KBM-7 (cell line): Measurements from ENCODE around the gene ACCS.
A peak's percentile ranks its signal among the peaks of the same experiment; 100 is the strongest.

Source experiments
- DNase-seq: peaks from one replicate; pipeline ENCODE4 v3.0.0-alpha.2; 2015
- in situ Hi-C: fragments of 300-500 bp; cut with MboI; formaldehyde crosslinking; loops from 2 replicates; pipeline ENCODE4 v1.14.3; 2020; ENCODE audit warnings: low sequenced_read_pairs, low pct_unique_long_range_greater_than_20kb, mixed read lengths

The ACCS gene

DNA sequence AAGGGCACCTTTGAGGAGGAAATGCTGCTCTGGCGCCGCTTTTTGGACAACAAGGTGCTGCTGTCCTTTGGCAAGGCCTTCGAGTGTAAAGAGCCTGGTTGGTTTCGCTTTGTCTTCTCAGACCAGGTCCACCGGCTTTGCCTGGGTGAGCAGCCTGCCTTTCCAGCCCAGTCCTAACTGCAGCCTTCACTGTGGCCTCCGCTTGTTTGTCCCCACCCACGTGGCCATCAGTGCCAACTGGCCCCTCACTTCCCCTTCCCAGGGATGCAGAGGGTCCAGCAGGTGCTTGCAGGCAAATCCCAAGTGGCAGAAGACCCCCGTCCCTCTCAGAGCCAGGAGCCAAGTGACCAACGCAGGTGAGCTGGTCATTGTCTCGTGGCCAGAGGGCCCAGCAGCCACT lies 17.4 kb downstream of the ACCS start:
- in situ Hi-C loops: no loop called here

DNA sequence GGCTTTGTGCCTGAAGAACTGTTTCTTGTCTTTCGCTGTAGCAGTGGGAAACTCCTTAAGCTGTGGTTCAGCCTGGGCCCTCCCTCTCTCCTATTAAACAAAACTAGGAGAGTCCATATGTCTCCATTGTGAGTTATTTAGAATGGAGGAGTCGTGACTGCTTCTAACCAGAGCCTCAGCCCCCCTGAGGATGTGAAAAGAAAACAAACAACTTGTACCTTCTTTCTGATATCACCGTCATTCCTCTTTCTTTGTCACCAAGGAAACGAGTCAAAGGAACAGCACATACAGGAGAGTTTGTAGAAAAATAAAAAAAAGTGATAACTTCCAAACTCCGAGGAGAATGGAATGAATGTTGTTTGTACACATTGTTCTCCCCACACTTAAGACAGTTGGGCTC lies 17.8 kb downstream of the ACCS start:
- DNase-seq: no peak
- in situ Hi-C loops: no loop called here

More for the DNA sequence above, 17.4 kb downstream of the ACCS start:
- no peak for DNase-seq

DNA sequence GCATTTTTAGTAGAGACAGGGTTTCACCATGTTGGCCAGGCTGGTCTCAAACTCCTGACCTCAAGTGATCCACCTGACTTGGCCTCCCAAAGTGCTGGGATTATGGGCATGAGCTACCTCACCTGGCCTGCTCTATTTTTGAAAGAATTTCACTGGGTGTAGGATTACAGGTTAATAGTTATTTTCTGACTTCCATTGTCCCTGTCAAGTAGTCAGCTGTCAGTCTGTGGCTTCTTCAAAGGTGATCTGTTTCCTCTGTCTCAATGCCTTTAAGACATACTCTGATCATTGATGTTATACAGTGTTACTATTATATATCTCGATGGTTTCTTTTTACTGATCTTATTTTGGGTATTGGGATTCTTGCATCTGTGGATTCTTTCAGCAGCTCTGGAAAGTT lies 19.3 kb downstream of the ACCS start:
- in situ Hi-C loops: no loop called here

DNA sequence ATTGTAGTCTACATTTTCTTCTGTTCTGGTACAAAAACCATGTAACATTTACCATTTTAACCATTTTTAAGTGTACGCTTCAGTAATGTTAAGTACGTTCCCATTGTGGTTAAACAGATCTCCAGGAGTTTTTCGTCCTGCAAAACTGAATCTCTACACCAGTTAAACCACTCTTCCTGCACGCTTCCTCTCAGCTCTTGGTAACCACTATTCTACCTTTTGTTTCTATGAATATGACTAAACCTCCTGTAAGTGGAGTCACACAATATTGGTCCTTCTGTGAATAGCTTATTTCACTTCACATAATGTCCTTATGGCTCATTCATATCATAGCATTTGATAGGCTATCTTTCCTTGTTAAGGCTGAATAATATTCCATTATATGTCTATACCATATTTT lies 22.3 kb downstream of the ACCS start:
- in situ Hi-C loops: no loop called here
- DNase-seq: no peak

More for the DNA sequence above, 19.3 kb downstream of the ACCS start:
- no peak for DNase-seq

DNA sequence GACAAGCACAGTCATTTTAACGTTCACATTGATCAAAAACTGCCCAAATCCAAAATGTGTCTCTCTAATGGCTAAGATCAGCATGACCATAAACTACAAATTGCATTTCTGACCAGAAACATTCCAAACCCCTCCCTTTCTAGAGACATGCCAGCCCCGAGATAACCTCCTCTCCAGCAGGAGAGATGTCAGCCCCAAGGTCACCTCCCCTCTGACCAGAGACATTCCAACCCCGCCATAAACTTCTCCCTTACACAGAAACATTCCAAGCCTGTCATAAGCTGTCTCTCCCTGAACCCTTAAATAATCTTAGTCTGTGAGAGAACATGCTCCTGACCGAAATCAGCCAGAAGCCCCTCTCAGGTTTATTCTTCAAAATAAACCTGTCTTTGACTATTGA lies 22.8 kb downstream of the ACCS start:
- in situ Hi-C loops: no loop called here

DNA sequence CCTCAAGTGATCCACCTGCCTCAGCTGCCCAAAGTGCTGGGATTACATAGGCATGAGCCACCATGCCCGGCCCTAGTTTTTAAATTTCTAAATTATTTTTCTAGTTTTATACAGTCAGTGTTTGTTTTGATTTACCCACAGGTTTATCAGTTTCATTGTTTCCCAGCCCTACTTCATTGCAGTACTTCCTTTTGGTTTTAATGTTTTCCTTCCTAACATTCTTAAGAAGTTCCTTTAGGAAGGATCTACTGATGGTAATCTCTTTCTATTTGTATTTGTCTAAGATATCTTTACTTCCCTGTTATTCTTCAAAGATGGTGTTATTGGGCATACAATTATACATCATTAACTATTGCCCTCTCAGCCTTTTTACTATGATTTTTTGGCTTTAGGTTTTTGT lies 24.5 kb downstream of the ACCS start:
- in situ Hi-C loops: no loop called here
- no peak for DNase-seq

More for the DNA sequence above, 22.8 kb downstream of the ACCS start:
- no peak for DNase-seq

DNA sequence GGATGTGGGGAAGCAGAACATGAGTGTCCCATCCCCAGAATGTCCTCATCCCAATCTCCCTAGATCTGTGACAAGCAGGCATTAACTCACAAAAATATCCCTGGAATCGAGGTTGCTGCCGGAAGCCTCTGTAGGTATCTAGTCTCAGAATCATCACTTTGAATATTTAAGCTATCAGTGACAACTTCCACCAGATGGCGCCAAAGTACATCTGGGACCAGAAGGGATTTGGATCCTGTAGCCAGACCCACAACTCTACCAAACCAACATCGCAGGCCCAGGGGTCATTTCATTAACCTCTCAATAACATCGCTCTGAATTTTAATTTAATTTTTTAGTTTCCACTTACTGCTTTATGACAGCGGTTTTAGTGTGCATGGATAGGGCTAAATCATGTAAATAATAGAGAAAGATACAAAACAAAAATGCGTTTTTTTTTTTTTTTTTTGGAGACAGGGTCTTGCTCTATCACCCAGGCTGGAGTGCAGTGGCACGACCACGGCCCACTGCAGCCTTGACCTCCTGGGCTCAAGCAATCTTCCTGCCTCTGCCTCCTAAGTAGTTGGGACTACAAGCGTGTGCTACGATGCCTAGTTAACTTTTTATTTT lies 28.3 kb downstream of the ACCS start:
- DNase-seq: peak; percentile 67
- in situ Hi-C loops: no loop called here

DNA sequence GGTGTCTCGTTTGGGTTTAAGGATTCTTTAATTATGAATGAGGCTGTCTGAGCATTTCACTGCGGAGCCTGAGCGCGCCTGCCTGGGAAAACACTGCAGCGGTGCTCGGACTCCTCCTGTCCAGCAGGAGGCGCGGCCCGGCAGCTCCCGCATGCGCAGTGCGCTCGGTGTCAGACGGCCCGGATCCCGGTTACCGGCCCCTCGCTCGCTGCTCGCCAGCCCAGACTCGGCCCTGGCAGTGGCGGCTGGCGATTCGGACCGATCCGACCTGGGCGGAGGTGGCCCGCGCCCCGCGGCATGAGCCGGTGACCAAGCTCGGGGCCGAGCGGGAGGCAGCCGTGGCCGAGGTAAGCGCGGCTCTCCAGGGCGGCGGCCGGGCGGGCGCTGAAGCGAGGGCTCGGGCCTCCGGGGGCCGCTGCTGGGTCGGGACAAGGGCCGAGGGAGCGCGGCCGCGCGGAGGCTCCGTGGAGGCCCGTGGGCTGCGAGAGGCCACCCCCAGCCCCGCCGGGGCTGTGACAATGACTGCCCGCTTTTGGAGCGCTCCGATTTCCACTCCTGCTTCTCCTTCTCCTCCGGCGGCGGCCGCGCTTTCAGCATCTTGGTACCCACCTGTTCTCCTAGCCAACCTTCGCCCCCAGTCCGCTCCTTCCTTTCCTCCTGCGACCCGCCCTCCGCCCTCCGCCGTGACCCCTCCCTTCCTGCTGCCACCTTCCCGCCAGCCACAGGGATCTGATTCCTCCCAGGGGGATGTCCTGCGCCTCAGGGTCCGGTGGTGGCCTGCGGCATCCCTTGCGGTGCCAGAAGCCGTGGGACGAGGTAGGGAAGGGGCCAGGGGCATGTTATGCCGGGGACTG lies 29.7 kb downstream of the ACCS start, which contains the start of gene EXT2:
EXT2 (plus strand) TSS at position 173 of the 854 bp plus-strand sequence. CDS start 12,035 bp downstream, outside the sequence.
- in situ Hi-C loops: no loop called here
- DNase-seq: peak; percentile 79

DNA sequence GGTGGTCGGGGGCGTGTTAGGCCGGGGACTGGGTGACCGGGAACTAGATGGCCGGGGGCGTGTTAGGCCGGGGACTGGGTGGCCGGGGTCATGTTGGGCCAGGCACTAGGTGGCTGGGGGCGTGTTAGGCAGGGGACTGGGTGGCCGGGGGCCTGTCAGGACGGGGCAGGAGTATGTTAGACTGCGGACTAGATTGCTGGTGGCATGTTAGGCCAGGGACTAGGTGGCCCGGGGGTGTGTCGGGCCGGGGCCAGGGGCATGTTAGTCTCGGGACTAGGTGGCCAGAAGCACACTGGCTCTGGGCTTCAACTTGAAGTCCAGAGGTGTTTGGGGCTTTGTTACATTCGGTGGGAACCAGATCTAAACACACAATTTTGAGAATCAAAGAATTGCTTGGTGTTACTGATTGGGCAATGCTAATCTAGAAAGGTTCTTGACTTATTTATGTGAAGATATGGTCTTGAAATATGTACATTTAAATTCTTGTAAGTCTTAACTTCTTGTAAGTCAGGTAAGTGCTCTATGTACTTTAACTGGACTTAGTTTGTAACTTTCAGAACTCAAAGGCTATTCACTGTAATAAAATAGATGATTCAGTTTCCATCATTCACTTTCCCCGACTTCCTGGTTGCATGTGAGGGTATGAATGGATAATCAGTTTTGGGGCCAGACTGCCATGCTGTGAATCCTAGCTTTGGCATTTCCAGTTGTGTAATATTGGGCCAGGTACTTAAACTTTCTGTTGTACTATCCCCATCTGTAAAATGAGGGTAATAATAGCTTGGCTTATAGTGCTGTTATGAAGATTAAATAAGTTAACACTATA lies 30.5 kb downstream of the ACCS start:
- in situ Hi-C loops: no loop called here
- DNase-seq: peak; percentile 17

DNA sequence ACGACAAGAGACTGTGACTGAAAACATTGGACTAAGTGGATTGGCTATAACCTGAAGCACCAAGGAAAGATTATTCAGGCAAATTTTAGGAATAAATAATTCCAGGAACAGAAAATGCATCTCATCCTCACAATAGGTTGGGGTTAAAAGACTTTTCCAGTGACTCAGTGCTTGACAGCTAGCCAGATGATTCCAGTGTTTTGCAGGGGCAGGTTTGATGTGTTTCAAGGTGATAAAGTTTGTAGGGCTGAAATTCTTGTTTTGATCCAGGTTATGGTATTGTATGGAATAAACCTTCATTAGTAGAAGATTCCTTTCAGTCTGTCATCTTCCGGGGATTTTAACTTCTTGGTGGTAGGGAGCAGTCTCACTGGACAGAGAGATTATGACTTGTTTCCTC lies 31.8 kb downstream of the ACCS start:
- DNase-seq: no peak
- in situ Hi-C loops: no loop called here

DNA sequence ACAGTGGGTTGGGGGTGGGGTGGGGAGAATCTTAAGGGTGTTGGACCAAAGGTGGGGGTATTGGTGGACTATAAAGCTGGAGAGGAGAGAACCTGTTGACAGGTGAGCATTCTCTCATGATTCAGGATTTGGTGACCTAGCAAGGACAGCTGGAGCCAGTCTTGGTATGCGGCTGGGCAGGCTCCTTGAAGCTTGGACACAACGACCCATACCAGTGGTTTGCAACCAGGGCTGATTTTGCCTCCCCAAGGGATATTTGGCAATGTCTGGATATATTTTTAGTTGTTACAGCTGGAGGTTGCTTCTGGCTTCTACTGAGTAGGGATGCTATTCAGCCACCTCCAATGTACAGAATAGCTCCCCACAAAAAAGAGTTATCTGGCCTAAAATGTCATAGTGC lies 35.0 kb downstream of the ACCS start:
- in situ Hi-C loops: no loop called here

DNA sequence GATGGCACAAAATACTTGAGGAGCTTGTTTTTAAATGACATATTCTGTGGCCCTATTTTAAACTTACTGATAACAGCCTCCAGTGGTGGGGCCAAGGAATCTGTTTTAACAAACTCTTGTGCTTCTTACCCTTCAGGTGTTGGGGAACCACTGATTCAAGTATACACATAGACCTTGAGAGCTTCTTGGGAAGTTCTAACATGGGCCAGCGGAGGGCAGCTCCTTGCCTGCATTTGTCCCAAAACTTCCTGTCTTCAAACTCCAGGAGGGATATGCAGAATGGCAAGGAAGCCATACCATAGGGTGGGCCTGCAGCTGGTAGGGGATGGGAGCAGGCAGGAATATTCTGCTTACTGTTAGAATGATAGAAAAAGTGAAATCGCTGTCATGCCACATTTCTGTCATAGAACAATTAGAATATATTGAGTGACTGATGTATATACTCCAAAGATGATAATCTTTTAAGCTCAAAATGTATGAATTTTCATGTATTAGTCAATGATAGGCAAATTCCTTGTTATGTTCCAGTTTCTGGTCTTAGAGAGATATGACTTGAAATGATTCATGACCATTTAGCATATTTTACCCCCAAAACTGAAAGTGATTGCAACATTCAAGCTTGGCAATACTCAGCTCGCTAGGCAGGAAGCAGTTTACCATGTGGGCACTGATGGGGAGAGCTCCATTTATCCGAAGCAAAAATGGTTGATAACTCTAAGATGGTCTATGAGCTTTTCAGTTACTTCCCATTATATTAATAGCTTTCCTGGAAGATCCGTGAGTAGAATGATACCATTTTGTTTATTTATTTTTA lies 38.6 kb downstream of the ACCS start:
- no peak for DNase-seq
- in situ Hi-C loops: no loop called here

More for the DNA sequence above, 35.0 kb downstream of the ACCS start:
- no peak for DNase-seq

DNA sequence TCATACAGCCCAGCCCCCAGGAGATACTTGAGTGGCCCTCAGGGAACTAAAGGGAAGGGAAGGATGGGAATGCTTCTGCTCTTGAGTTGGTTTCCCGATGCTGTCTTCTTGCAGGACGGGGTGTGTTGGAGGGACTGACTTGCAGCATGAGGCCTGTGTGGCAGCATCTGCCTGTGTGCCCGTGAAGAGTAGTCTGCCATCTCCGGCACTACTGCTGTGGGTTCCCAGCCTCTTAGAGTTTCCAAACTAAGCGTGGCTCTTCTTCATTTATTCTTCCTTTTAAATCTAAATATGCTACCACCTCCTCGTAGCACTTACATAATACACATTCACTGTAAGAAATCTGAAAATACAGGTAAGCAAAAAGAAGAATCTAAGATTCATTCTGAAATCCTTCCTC lies 42.2 kb downstream of the ACCS start:
- in situ Hi-C loops: no loop called here
- no peak for DNase-seq

DNA sequence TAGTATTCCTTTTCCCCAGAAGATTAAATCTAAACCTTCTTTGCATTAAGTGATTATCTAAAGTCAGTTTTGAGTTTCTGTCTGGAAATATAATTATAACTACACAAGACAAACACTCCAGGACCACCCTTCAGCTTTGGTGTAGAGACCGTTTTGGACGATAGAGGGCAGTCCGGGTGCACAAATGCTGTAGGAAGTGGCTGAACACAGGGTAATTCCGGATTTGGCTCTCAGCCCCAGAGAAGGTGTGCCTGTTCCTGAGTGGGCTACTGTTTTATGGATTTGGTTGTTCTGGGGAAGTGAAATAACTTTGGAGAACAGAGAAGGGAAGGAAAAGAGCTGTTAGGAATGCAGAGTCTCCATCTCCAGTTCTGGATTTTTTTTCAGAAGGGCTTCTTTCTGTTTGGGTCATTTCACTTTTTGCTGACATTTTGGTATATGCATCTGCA lies 44.2 kb downstream of the ACCS start:
- in situ Hi-C loops: no loop called here
- DNase-seq: peak; percentile 66

DNA sequence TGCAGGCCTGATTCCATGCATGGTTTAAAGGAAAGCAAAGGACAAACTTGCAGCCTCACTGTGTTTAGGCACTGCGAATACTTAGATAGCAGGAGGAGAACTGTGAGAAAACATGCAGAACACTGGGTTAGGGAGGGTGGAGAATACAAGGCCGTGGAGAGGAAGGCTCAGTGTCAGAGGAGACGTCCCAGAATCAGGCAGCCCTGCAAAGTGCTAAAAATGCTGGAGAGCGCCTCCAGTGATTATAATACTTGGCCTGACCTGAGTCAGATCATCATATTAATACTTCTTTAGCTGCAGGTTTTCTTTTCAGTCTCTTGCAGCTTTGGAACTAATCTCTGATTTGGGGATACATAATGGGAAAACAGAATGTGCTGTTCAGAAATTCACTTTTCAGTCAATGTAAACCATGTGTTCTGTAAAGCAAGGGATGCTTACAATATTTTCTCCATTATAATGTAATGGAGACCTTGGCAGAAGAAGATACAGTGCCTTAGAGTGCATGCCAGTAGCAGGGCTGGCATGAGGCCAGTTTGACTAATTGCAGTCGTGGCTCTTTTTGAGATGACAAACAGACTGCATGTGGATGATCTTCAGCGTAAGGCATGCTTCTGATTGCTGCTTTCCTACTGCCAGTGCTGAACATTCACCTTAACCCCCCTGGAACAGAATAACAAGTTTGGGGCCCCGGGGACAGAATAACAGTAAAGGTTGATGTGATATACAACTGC lies 46.2 kb downstream of the ACCS start:
- DNase-seq: no peak
- in situ Hi-C loops: no loop called here

DNA sequence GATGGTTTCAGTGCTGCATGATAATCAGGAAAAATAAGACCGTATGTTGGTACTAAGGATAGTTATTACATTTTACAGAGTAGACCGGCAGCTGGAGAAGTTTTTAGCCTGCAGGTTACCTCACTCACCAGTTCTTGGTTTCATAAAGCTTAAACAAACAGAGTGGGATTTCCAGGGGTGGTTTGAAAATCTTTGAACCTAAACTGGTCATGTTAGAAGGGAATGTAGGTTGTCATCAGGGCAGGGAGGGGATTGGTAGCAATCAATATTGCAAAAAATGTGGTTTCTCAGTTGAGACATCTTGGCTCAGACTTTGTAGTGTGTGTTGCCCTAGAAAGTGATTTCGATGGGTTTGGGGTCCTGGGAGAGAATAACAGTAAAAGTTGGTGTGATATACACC lies 46.9 kb downstream of the ACCS start:
- in situ Hi-C loops: no loop called here
- no peak for DNase-seq

DNA sequence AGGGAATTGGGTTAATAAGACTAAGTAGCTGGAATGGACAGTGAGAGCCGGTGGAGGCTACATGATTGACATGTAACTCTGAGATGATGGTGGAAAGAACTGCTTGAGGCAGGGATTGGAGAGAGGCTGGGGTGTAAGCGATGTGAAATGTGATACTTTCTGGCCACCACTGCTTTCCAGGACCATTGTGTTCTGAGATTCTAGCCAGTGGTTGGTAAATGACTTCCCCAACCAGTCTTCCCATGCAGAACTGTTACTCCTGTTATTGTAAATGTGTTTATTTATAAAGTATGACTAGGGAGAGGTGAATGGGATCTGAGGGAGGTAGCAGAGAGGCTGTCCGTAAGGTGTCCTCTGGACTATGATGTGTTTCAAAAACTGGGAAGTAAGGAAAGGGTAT lies 47.5 kb downstream of the ACCS start:
- DNase-seq: no peak
- in situ Hi-C loops: no loop called here

DNA sequence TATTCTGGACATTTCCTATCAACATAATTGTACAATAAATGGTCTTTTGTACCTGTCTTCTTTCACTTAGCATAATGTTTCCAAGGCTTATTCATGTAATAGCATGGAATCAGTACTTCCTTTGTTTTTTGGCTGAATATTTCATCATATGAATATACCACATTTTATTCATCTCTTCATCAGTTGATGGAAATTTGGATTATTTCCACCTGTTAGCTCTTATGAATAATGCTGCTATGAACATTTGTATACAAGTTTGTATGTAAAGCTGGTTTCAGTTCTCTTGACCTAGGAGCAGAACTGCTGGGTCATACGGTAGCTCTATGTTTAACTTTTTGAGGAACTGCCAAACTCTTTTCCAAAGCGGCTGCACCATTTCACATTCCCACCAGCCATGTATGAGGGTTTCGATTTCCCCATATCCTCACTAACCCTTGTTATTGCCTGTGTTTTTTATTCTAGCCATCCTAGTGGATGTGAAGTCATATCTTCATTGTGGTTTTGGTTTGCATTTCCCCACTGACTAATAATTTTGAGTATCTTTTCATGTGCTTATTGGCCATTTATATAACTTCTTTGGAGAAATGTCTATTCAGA lies 50.3 kb downstream of the ACCS start:
- in situ Hi-C loops: no loop called here

More for the DNA sequence above, 50.3 kb downstream of the ACCS start:
- DNase-seq: no peak
